SK-N-SH treated with all-trans-retinoic acid at 6 μM for 48 hours (cell line): Measurements from ENCODE around the gene URM1.
"Not testable (repeated sequence)": the region's sequence is repeated elsewhere in the genome, so short reads cannot be mapped to it uniquely, and the experiment has no call there.

Experiments
- ATAC-seq: fragments of 200-7000 bp; cut with Tn5 transposase; 3 replicates; pipeline ENCODE4 v1.9.1; 2020; ENCODE audit warnings: mild to moderate bottlenecking, moderate library complexity
- ARNTL ChIP-seq: fragments of 450-650 bp; formaldehyde crosslinking; IDR thresholded peaks from 2 replicates; pipeline ENCODE4 v1.5.0; 2020; ENCODE audit warnings: low read depth, mild to moderate bottlenecking, moderate library complexity, borderline replicate concordance
- BACH2 ChIP-seq: fragments of 250-450 bp; sonication (Bioruptor Pico); IDR thresholded peaks from 2 replicates; pipeline ENCODE4 v1.9.0; 2021; ENCODE audit warnings: mild to moderate bottlenecking, borderline replicate concordance
- CREB5 ChIP-seq: fragments of 250-450 bp; sonication (Bioruptor Pico); IDR thresholded peaks from 2 replicates; pipeline ENCODE4 v1.5.1; 2020; ENCODE audit warnings: low read depth, mild to moderate bottlenecking, moderate library complexity
- CSDC2 ChIP-seq: fragments of 250-450 bp; sonication (Bioruptor Pico); IDR thresholded peaks from 2 replicates; pipeline ENCODE4 v1.5.0; 2020; ENCODE audit warnings: mild to moderate bottlenecking, moderate library complexity
- CSRNP3 ChIP-seq: fragments of 250-450 bp; sonication (Bioruptor Pico); IDR thresholded peaks from 2 replicates; pipeline ENCODE4 v1.5.1; 2021; ENCODE audit warnings: mild to moderate bottlenecking, moderate library complexity
- ESRRG ChIP-seq: fragments of 250-450 bp; sonication (Bioruptor Pico); IDR thresholded peaks from 2 replicates; pipeline ENCODE4 v1.6.1; 2021; ENCODE audit warnings: mild to moderate bottlenecking
- GLIS3 ChIP-seq: fragments of 250-450 bp; sonication (Bioruptor Pico); IDR thresholded peaks from 2 replicates; pipeline ENCODE4 v1.5.0; 2020; ENCODE audit warnings: mild to moderate bottlenecking, moderate library complexity
- ISL1 ChIP-seq: fragments of 250-450 bp; sonication (Bioruptor Pico); IDR thresholded peaks from 2 replicates; pipeline ENCODE4 v2.1.2; 2022; ENCODE audit warnings: mild to moderate bottlenecking, moderate library complexity
- OSR1 ChIP-seq: fragments of 250-450 bp; sonication (Bioruptor Pico); IDR thresholded peaks from 2 replicates; pipeline ENCODE4 v1.8.0; 2022; ENCODE audit warnings: moderate library complexity, mild to moderate bottlenecking, inconsistent platforms
- PATZ1 ChIP-seq: fragments of 250-450 bp; sonication (Bioruptor Pico); IDR thresholded peaks from 2 replicates; pipeline ENCODE4 v1.8.0; 2020; ENCODE audit warnings: mild to moderate bottlenecking, moderate library complexity, borderline replicate concordance
- PPARA ChIP-seq: fragments of 250-450 bp; sonication (Bioruptor Pico); IDR thresholded peaks from 2 replicates; pipeline ENCODE4 v1.5.0; 2020; ENCODE audit warnings: mild to moderate bottlenecking, borderline replicate concordance
- RARB ChIP-seq: fragments of 250-450 bp; sonication (Bioruptor Pico); IDR thresholded peaks from 2 replicates; pipeline ENCODE4 v1.8.0; 2021; ENCODE audit warnings: mild to moderate bottlenecking, moderate library complexity
- SNAI2 ChIP-seq: fragments of 250-450 bp; sonication (Bioruptor Pico); IDR thresholded peaks from 2 replicates; pipeline ENCODE4 v1.5.0; 2020; ENCODE audit warnings: mild to moderate bottlenecking, moderate library complexity
- TCF4 ChIP-seq: fragments of 250-450 bp; sonication (Bioruptor Pico); IDR thresholded peaks from 2 replicates; pipeline ENCODE4 v1.8.0; 2021; ENCODE audit warnings: mild to moderate bottlenecking, moderate library complexity, borderline replicate concordance
- TOX ChIP-seq: fragments of 250-450 bp; sonication (Bioruptor Pico); IDR thresholded peaks from 2 replicates; pipeline ENCODE4 v1.8.0; 2021; ENCODE audit warnings: mild to moderate bottlenecking, moderate library complexity, borderline replicate concordance
- TSHZ2 ChIP-seq: fragments of 250-450 bp; sonication (Bioruptor Pico); IDR thresholded peaks from 2 replicates; pipeline ENCODE4 v1.5.0; 2020; ENCODE audit warnings: mild to moderate bottlenecking, moderate library complexity
- ZC3H10 ChIP-seq: fragments of 250-450 bp; sonication (Bioruptor Pico); IDR thresholded peaks from 2 replicates; pipeline ENCODE4 v1.5.1; 2021; ENCODE audit warnings: mild to moderate bottlenecking, moderate library complexity
- ZFP3 ChIP-seq: fragments of 250-450 bp; sonication (Bioruptor Pico); IDR thresholded peaks from 2 replicates; pipeline ENCODE4 v1.5.0; 2020; ENCODE audit warnings: mild to moderate bottlenecking, moderate library complexity
- ZFP30 ChIP-seq: fragments of 450-650 bp; formaldehyde crosslinking; IDR thresholded peaks from 2 replicates; pipeline ENCODE4 v1.5.0; 2022; ENCODE audit warnings: mild to moderate bottlenecking, moderate library complexity
- ZNF565 ChIP-seq: fragments of 450-650 bp; formaldehyde crosslinking; conservative IDR thresholded peaks from 2 replicates; pipeline ENCODE4 v1.5.0; 2020; ENCODE audit warnings: low read depth, mild to moderate bottlenecking, moderate library complexity
- ZNF70 ChIP-seq: fragments of 450-650 bp; formaldehyde crosslinking; IDR thresholded peaks from 2 replicates; pipeline ENCODE4 v1.5.0; 2020; ENCODE audit warnings: mild to moderate bottlenecking, moderate library complexity
- TF ChIP-seq, protein P1 (sequence below): fragments of 250-450 bp; sonication (Bioruptor Pico); IDR thresholded peaks from 2 replicates; pipeline ENCODE4 v1.8.0; 2021; ENCODE audit warnings: low read depth, mild to moderate bottlenecking, moderate library complexity, borderline replicate concordance

The URM1 gene

GRCh38 chr9:128333451-128333869, 37.7 kb upstream of the URM1 start (continued):
- no peak for TF ChIP-seq TSHZ2
- no peak for TF ChIP-seq GLIS3 (CRISPR knock-in tag)
- TF ChIP-seq CSDC2 (CRISPR knock-in tag): no peak
- TF ChIP-seq TCF4 (CRISPR knock-in tag): no peak
- no peak for TF ChIP-seq RARB (CRISPR knock-in tag)
- no peak for TF ChIP-seq CREB5 (CRISPR knock-in tag)
- TF ChIP-seq, protein P1, sequence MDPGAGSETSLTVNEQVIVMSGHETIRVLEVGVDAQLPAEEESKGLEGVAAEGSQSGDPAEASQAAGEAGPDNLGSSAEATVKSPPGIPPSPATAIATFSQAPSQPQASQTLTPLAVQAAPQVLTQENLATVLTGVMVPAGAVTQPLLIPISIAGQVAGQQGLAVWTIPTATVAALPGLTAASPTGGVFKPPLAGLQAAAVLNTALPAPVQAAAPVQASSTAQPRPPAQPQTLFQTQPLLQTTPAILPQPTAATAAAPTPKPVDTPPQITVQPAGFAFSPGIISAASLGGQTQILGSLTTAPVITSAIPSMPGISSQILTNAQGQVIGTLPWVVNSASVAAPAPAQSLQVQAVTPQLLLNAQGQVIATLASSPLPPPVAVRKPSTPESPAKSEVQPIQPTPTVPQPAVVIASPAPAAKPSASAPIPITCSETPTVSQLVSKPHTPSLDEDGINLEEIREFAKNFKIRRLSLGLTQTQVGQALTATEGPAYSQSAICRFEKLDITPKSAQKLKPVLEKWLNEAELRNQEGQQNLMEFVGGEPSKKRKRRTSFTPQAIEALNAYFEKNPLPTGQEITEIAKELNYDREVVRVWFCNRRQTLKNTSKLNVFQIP (CRISPR knock-in tag): no peak

DNA sequence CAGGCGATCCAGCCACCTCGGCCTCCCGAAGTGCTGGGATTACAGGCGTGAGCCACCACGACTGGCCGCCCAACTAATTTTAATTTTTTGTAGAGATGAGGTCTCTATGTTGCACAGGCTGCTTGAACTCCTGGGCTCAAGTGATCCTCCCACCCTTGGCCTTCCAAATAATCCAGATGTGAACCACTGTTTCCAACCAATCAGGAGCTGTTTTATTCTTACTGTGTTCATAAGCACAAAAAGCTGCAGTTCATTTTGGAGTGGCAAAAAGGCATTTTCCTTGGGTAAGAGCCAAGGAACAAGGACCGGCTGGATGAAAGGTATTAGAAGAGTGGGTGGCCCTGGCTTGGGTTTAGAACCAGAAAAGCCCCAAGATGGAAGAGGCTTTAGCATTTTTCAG, 36.0 kb upstream of the URM1 start:
- ATAC-seq: no peak
- TF ChIP-seq CSDC2 (CRISPR knock-in tag) (no peak), ZFP3 (CRISPR knock-in tag) (no peak), RARB (CRISPR knock-in tag) (no peak)

GRCh38 chr9:128335914-128336313, 35.3 kb upstream of the URM1 start:
- TF ChIP-seq ZNF70 (CRISPR knock-in tag): no peak
- TF ChIP-seq ZC3H10 (CRISPR knock-in tag): no peak
- TF ChIP-seq ZFP30: no peak
- TF ChIP-seq ZNF565 (CRISPR knock-in tag): no peak
- no peak for TF ChIP-seq BACH2 (CRISPR knock-in tag)
- no peak for TF ChIP-seq TCF4 (CRISPR knock-in tag)
- TF ChIP-seq, protein P1 (CRISPR knock-in tag): no peak
- no peak for TF ChIP-seq SNAI2
- TF ChIP-seq, all 23 proteins: peak for 0
- no peak for ATAC-seq

GRCh38 chr9:128337936-128338335, 33.2 kb upstream of the URM1 start:
- TF ChIP-seq GLIS3 (CRISPR knock-in tag): no peak
- TF ChIP-seq ARNTL (CRISPR knock-in tag): no peak
- TF ChIP-seq PATZ1 (CRISPR knock-in tag): no peak
- no peak for TF ChIP-seq RARB (CRISPR knock-in tag)
- TF ChIP-seq ZFP3 (CRISPR knock-in tag): no peak
- TF ChIP-seq OSR1 (CRISPR knock-in tag): no peak
- TF ChIP-seq PPARA: no peak
- TF ChIP-seq CSRNP3 (CRISPR knock-in tag): no peak
- no peak for TF ChIP-seq ZNF565 (CRISPR knock-in tag)
- no peak for TF ChIP-seq ZNF70 (CRISPR knock-in tag)
- no peak for TF ChIP-seq CSDC2 (CRISPR knock-in tag)
- TF ChIP-seq ISL1 (CRISPR knock-in tag): no peak
- no peak for TF ChIP-seq ESRRG
- TF ChIP-seq TOX: no peak
- TF ChIP-seq SNAI2: no peak
- TF ChIP-seq ZFP30: no peak
- no peak for TF ChIP-seq BACH2 (CRISPR knock-in tag)
- TF ChIP-seq, all 23 proteins: peak for 0
- no peak for ATAC-seq

DNA sequence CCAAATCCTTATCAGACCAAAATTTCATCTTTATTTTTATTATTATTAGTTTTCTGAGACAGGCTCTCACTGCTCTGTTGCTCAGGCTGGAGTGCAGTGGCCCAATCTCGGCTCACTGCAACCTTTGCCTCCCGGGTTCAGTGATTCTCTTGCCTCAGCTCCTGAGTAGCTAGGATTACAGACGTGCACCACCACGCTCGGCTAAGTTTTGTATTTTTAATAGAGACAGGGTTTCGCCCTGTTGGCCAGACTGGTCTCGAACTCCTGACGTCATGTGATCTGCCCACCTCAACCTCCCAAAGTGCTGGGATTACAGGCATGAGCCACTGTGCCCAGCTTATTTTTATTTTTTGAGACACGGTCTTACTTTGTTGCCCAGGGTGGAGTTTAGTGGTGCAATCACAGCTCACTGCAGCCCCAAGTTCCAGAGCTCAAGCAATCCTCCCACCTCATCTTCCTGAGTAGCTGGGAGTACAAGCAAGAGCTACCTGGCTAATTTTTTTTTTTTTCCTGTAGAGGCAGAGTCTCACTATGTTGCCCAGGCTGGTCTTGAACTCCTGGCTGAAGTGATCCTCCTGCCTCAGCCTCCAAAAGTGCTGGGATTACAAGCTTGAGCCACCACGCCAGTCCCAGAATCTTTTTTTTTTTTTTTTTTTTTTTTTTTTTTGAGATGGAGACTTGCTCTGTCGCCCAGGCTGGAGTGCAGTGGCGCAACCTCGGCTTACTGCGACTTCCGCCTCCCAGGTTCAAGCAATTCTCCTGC, 32.1 kb upstream of the URM1 start:
- not testable (repeated sequence) for ATAC-seq
